Caco-2 (cell line): ENCODE results near the gene LDLRAD1. TPM values are rescaled to one million over a fixed set of nuclear protein-coding genes. Genes with fewer than 3 reads are reported as not detected.
"Not testable (repeated sequence)": the region's sequence is repeated elsewhere in the genome, so short reads cannot be mapped to it uniquely, and the experiment has no call there.

ENCODE experiments used
- BruUV-seq: library from RNA; stranded (reverse); fragments of 400-500 nt; replicated peaks from 2 replicates; lab custom pipeline; 2021; lab: Mats Ljungman, UMichigan
- CTCF ChIA-PET: fragments of 300-600 bp; sonication (Branson Sonifier 250); formaldehyde crosslinking; loops from one replicate; lab custom pipeline; 2022; ENCODE audit warnings: antibody characterized with exemption; lab: Charles Lee
- POLR2A ChIA-PET: fragments of 300-600 bp; sonication (Branson Sonifier 250); formaldehyde crosslinking; loops from one replicate; lab custom pipeline; 2022; ENCODE audit warnings: antibody characterized with exemption; lab: Charles Lee
- DNase-seq, 2 experiments: peaks; one replicate each; pipeline versions ENCODE4 v3.0.0 to v3.0.0-alpha.2; 2020 to 2022
- H3K27me3 ChIP-seq: replicated peaks from 2 replicates; pipeline ENCODE4 v1.6.0; 2011; ENCODE audit warnings: low read length; ENCODE audit not compliant: control insufficient read depth, insufficient read depth
- H3K36me3 ChIP-seq: 2 replicates; pipeline ENCODE4 v1.5.1; 2011; ENCODE audit warnings: low read length; ENCODE audit not compliant: control insufficient read depth, insufficient read depth
- H3K4me1 ChIP-seq: fragments of 250-450 bp; sonication (Bioruptor Pico); 2 replicates; pipeline ENCODE4 v1.5.1; 2020; ENCODE audit warnings: mild to moderate bottlenecking
- H3K4me3 ChIP-seq: 2 replicates; pipeline ENCODE4 v1.5.1; 2011; ENCODE audit warnings: low read depth, mild to moderate bottlenecking, control low read depth, low read length
- H3K9me3 ChIP-seq: fragments of 250-450 bp; sonication (Bioruptor Pico); 2 replicates; pipeline ENCODE4 v1.5.1; 2020; ENCODE audit warnings: mild to moderate bottlenecking, moderate library complexity
- H3K27ac Mint-ChIP-seq: one replicate; pipeline ENCODE4 v1.8.0; 2022; ENCODE audit warnings: mixed read lengths; ENCODE audit not compliant: unreplicated experiment
- H3K27me3 Mint-ChIP-seq: one replicate; pipeline ENCODE4 v1.8.0; 2022; ENCODE audit warnings: mixed read lengths; ENCODE audit not compliant: insufficient read depth, unreplicated experiment
- H3K36me3 Mint-ChIP-seq: one replicate; pipeline ENCODE4 v1.8.0; 2022; ENCODE audit warnings: mild to moderate bottlenecking, mixed read lengths; ENCODE audit not compliant: insufficient read depth, unreplicated experiment
- H3K4me1 Mint-ChIP-seq: one replicate; pipeline ENCODE4 v1.8.0; 2022; ENCODE audit warnings: low read depth, mixed read lengths; ENCODE audit not compliant: unreplicated experiment
- H3K4me3 Mint-ChIP-seq: one replicate; pipeline ENCODE4 v1.8.0; 2022; ENCODE audit warnings: mild to moderate bottlenecking, moderate library complexity, mixed read lengths; ENCODE audit not compliant: unreplicated experiment
- H3K9me3 Mint-ChIP-seq: one replicate; pipeline ENCODE4 v1.8.0; 2022; ENCODE audit warnings: mixed read lengths; ENCODE audit not compliant: unreplicated experiment
- intact Hi-C: fragments of 100-400 bp; cut with micrococcal nuclease; formaldehyde crosslinking; loops from one replicate; pipeline ENCODE4 v1.10.0; 2022; ENCODE audit not compliant: unreplicated experiment
- total RNA-seq: library from RNA; stranded (reverse); gene quantifications from 2 replicates; pipeline ENCODE4 v1.2.3, GENCODE V29; 2022
- TF ChIP-seq, protein P1 (sequence below), 2 experiments: fragments of 200-600 bp in 1 of 2; IDR thresholded peaks; 1 replicate in 1 of 2; 2 replicates in 1 of 2; pipeline versions ENCODE4 v1.5.1 to v1.8.0; 2011 to 2022; ENCODE audit warnings: antibody characterized with exemption in 1 of 2, control low read depth in 1 of 2, inconsistent platforms in 1 of 2, low read depth in 1 of 2, low read length in 1 of 2, mild to moderate bottlenecking in 1 of 2, moderate library complexity in 1 of 2; ENCODE audit not compliant: insufficient read depth in 1 of 2, severe bottlenecking in 1 of 2, unreplicated experiment in 1 of 2

The LDLRAD1 gene
- total RNA-seq, 1 experiment from 2014 or later, result not detected

DNA sequence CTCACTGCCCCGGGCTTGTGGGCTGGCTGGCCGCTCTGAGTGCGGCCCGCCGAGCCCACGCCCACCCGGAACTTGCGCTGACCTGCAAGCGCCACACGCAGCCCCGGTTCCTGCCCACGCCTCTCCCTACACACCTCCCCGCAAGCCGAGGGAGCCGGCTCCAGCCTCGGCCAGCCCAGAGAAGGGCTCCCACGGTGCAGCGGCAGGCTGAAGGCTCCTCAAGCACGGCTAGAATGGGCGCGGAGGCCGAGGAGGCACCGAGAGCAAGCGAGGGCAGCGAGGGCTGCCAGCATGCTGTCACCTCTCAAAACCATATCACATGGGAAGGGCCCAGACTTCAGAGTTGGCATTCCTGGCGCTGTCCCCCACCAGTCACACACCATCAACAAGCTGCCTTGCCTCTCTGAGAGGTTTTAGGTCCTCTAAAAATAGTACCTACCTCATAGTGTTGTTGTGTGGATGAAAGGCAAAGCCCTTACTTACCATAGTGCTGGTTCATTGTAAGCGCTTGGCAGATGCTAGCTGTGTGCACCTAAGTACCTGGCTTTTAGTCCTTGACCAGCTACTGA lies 13.4 kb downstream of the LDLRAD1 start:
- Mint-ChIP-seq H3K9me3 (no peaks in the 10 kb centered on the region), H3K27me3 (no peaks in the 10 kb centered on the region), H3K4me1 (no peaks in the 10 kb centered on the region), H3K36me3 (peaks cover 5% of the 10 kb centered on the region), H3K4me3 (no peak overlapping the region), H3K27ac (no peak overlapping the region)
- no peaks in the 10 kb centered on the region for H3K9me3 ChIP-seq
- POLR2A ChIA-PET, result no interaction called here
- H3K4me3 ChIP-seq, result no peak overlapping the region
- CTCF ChIA-PET, result no interaction called here
- no TSS peak for BruUV-seq
- no peaks in the 10 kb centered on the region for H3K36me3 ChIP-seq
- TF ChIP-seq, protein P1, sequence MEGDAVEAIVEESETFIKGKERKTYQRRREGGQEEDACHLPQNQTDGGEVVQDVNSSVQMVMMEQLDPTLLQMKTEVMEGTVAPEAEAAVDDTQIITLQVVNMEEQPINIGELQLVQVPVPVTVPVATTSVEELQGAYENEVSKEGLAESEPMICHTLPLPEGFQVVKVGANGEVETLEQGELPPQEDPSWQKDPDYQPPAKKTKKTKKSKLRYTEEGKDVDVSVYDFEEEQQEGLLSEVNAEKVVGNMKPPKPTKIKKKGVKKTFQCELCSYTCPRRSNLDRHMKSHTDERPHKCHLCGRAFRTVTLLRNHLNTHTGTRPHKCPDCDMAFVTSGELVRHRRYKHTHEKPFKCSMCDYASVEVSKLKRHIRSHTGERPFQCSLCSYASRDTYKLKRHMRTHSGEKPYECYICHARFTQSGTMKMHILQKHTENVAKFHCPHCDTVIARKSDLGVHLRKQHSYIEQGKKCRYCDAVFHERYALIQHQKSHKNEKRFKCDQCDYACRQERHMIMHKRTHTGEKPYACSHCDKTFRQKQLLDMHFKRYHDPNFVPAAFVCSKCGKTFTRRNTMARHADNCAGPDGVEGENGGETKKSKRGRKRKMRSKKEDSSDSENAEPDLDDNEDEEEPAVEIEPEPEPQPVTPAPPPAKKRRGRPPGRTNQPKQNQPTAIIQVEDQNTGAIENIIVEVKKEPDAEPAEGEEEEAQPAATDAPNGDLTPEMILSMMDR (IDR thresholded peaks at IDR 0.05; ENCODE audit: insufficient read depth in 1 of 2, low read depth in 1 of 2, low read length in 1 of 2, severe bottlenecking in 1 of 2, unreplicated experiment in 1 of 2), result no peak
- H3K4me1 ChIP-seq, result no peaks in the 10 kb centered on the region
- intact Hi-C loops, result no loop called here
- H3K27me3 ChIP-seq, result no peaks in the 10 kb centered on the region
- DNase-seq, result no peak

DNA sequence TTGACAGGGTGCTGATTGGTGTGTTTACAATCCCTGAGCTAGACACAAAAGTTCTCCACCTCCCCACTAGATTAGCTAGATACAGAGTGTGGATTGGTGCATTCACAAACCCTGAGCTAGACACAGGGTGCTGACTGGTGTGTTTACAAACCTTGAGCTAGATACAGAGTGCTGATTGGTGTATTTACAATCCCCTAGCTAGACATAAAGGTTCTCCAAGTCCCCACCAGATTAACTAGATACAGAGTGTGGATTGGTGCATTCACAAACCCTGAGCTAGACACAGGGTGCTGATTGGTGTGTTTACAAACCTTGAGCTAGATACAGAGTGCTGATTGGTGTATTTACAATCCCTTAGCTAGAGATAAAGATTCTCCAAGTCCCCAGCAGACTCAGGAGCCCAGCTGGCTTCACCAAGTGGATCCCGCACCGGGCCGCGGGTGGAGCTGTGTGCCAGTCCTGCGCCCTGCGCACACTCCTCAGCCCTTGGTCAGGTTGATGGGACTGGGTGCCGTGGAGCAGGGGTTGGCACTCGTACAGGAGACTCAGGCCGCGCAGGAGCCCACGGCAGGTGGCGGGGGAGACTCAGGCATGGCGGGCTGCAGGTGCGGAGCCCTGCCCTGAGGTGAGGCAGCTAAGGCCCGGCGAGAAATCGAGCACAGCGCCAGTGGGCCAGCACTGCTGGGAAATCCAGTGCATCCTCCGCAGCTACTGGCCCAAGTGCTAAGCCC lies 14.1 kb downstream of the LDLRAD1 start:
- H3K27ac Mint-ChIP-seq, H3K4me1 Mint-ChIP-seq, H3K27me3 Mint-ChIP-seq, H3K9me3 ChIP-seq, H3K4me3 Mint-ChIP-seq, intact Hi-C loops, H3K36me3 ChIP-seq, POLR2A ChIA-PET, H3K4me1 ChIP-seq, H3K27me3 ChIP-seq, DNase-seq, H3K36me3 Mint-ChIP-seq, CTCF ChIA-PET, BruUV-seq, H3K4me3 ChIP-seq, H3K9me3 Mint-ChIP-seq: not testable (repeated sequence)

DNA sequence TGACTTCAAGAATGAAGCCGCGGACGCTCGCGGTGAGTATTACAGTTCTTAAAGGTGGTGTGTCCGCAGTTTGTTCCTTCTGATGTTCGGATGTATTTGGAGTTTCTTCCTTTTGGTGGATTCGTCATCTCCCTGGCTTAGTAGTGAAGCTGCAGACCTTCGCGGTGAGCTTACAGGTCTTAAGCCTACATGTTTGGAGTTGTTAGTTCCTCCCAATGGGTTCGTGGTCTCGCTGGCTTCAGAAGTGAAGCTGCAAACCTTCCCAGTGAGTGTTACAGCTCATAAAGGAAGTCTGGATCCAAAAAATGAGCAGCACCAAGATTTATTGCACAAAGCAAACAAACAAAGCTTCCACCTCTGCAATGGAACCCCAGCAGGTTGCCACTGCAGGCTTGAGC lies 14.7 kb downstream of the LDLRAD1 start:
- H3K4me1 ChIP-seq, result no peaks in the 10 kb centered on the region
- H3K36me3 ChIP-seq, result no peaks in the 10 kb centered on the region
- no peak for DNase-seq
- Mint-ChIP-seq H3K36me3 (peaks cover 5% of the 10 kb centered on the region), H3K9me3 (no peaks in the 10 kb centered on the region), H3K27ac (no peak overlapping the region), H3K4me3 (no peak overlapping the region), H3K4me1 (no peaks in the 10 kb centered on the region), H3K27me3 (no peaks in the 10 kb centered on the region)
- H3K4me3 ChIP-seq, result no peak overlapping the region
- intact Hi-C loops, result no loop called here
- POLR2A ChIA-PET, result no interaction called here
- no TSS peak for BruUV-seq
- no peaks in the 10 kb centered on the region for H3K9me3 ChIP-seq
- no peaks in the 10 kb centered on the region for H3K27me3 ChIP-seq
- CTCF ChIA-PET, result no interaction called here
- TF ChIP-seq, protein P1 (IDR thresholded peaks at IDR 0.05; ENCODE audit: insufficient read depth in 1 of 2, low read depth in 1 of 2, low read length in 1 of 2, severe bottlenecking in 1 of 2, unreplicated experiment in 1 of 2), result no peak
